ENCODE measurements around the gene ASTE1.

ASTE1 gene

DNA sequence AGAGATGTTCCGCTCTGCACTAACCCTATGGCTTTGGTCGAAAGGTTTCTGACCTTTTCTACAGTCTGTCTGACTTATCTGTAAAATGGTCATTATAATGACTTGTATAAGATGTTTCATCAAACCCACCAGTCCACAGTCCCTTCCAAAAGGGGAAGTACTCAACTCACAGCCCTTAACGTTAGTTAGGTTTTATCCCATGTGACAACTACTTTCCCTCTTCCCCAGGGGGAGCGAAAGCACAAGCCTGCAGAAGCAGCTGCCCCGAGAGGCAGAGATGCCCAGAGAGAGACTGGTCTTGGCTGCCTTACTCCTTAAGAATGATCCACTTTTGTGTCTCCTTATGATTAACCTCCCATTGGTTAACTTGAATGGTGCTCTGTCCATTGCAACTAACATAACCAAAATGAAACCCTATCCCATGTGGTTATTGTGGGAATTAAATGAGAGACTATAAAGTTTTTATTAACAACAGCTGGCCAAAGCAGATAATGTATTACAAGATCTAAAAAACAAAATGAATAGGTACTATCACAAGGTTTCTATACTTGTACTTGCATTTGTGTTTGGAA is 6.4 kb downstream of the ASTE1 start:
- CTCF ChIA-PET = no interaction called here
- no peak overlapping the region for H3K4me3 ChIP-seq (ENCODE audit: low read depth, low read length)
- no peak for TF ChIP-seq SP2 (tag by site-specific recombination; IDR thresholded peaks at IDR 0.05)
- TF ChIP-seq ZNF654 (tag by site-specific recombination; IDR thresholded peaks at IDR 0.05; ENCODE audit: low read depth) = no peak
- peak; percentile 51; the same call in 1 of the 2 replicates for TF ChIP-seq ZNF664 (tag by site-specific recombination; IDR thresholded peaks at IDR 0.05)
- H3K9me3 ChIP-seq (ENCODE audit: control insufficient read depth, insufficient read depth, low read depth, low read length) = no peaks in the 10 kb centered on the region
- POLR2A ChIA-PET = no interaction called here
- peaks cover 5 to 54% of the 10 kb centered on the region in 2 experiments; a peak in 1 of 3 replicates for H3K36me3 ChIP-seq (ENCODE audit: control insufficient read depth in 2 of 2, insufficient read depth in 1 of 2, low read length in 2 of 2)
- H3K4me1 ChIP-seq (ENCODE audit: control insufficient read depth, insufficient read depth, low read length) = no peaks in the 10 kb centered on the region
- no peak overlapping the region for H3K27ac ChIP-seq (ENCODE audit: extremely low read depth, low read depth, low read length)

DNA sequence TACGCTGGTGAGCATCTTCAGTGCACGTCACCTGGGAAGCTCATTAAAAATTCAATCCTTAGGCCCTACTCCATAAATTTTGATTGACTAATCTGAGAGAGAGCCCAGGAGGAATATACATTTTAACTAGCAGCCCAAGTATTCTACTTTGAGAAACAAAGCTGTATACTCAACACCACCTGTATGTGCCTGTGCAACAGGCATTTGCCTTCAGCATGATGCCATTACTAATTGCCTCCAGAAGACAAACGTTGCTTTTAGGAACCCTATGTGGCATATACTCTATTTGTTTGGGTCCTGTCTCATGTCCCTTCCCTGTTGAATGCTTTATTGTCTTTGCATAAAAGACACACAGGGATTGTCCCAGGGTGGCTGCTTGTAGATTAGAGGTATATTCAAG is 7.7 kb downstream of the ASTE1 start:
- TF ChIP-seq ZBTB17 (tag by site-specific recombination; IDR thresholded peaks at IDR 0.05) (no peak), SCRT2 (tag by site-specific recombination; IDR thresholded peaks at IDR 0.05) (peak; percentile 95), SCRT1 (tag by site-specific recombination; IDR thresholded peaks at IDR 0.05; ENCODE audit: borderline replicate concordance) (peak; percentile 81)
- Histone ChIP-seq H3K4me1 (ENCODE audit: control insufficient read depth, insufficient read depth, low read length) (no peaks in the 10 kb centered on the region), H3K9me3 (ENCODE audit: control insufficient read depth, insufficient read depth, low read depth, low read length) (no peaks in the 10 kb centered on the region), H3K36me3 (ENCODE audit: control insufficient read depth in 2 of 2, insufficient read depth in 1 of 2, low read length in 2 of 2) (peaks cover 5 to 58% of the 10 kb centered on the region in 2 experiments; a peak in 1 of 3 replicates), H3K27ac (ENCODE audit: extremely low read depth, low read depth, low read length) (no peak overlapping the region), H3K4me3 (ENCODE audit: low read depth, low read length) (no peak overlapping the region)
- POLR2A ChIA-PET = no interaction called here
- CTCF ChIA-PET = no interaction called here

DNA sequence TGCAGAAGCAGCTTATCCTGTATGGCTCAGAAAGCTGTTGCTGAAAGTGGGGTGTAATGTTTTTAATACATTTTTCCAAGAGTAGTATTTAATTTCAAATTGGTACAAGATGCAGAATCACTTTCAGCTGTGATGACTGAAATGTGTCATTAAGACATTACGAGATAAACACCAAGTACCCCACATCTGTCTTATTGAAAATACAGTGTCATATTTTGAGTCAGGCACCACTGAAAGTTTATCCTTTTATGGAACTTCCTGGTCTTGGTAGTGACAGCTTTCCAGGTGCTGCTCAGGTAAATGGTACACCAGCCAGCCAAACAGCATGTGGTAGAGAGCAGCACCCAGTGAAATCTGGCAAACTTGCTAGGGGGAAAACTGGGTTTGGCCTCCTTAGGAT is 16.9 kb downstream of the ASTE1 start:
- no peak for TF ChIP-seq ZNF423 (tag by site-specific recombination; IDR thresholded peaks at IDR 0.05)
- TF ChIP-seq, protein P1, sequence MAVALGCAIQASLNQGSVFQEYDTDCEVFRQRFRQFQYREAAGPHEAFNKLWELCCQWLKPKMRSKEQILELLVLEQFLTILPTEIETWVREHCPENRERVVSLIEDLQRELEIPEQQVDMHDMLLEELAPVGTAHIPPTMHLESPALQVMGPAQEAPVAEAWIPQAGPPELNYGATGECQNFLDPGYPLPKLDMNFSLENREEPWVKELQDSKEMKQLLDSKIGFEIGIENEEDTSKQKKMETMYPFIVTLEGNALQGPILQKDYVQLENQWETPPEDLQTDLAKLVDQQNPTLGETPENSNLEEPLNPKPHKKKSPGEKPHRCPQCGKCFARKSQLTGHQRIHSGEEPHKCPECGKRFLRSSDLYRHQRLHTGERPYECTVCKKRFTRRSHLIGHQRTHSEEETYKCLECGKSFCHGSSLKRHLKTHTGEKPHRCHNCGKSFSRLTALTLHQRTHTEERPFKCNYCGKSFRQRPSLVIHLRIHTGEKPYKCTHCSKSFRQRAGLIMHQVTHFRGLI (tag by site-specific recombination; IDR thresholded peaks at IDR 0.05) = no peak
- TF ChIP-seq, protein P2, sequence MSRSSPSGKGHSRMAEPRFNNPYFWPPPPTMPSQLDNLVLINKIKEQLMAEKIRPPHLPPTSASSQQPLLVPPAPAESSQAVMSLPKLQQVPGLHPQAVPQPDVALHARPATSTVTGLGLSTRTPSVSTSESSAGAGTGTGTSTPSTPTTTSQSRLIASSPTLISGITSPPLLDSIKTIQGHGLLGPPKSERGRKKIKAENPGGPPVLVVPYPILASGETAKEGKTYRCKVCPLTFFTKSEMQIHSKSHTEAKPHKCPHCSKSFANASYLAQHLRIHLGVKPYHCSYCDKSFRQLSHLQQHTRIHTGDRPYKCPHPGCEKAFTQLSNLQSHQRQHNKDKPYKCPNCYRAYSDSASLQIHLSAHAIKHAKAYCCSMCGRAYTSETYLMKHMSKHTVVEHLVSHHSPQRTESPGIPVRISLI (tag by site-specific recombination; IDR thresholded peaks at IDR 0.05) = no peak
- no peak for TF ChIP-seq ZNF211 (tag by site-specific recombination; IDR thresholded peaks at IDR 0.05; ENCODE audit: low read depth)
- TF ChIP-seq ZBTB17 (tag by site-specific recombination; IDR thresholded peaks at IDR 0.05) = no peak
- TF ChIP-seq ZNF266 (tag by site-specific recombination; IDR thresholded peaks at IDR 0.05; ENCODE audit: low read depth) = no peak
- TF ChIP-seq YY2 (tag by site-specific recombination; IDR thresholded peaks at IDR 0.05) = no peak
- TF ChIP-seq, protein P3, sequence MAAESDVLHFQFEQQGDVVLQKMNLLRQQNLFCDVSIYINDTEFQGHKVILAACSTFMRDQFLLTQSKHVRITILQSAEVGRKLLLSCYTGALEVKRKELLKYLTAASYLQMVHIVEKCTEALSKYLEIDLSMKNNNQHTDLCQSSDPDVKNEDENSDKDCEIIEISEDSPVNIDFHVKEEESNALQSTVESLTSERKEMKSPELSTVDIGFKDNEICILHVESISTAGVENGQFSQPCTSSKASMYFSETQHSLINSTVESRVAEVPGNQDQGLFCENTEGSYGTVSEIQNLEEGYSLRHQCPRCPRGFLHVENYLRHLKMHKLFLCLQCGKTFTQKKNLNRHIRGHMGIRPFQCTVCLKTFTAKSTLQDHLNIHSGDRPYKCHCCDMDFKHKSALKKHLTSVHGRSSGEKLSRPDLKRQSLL (tag by site-specific recombination; IDR thresholded peaks at IDR 0.05) = no peak
- TF ChIP-seq ZBTB21 (tag by site-specific recombination; IDR thresholded peaks at IDR 0.05) = no peak
- TF ChIP-seq ZNF76 (tag by site-specific recombination; IDR thresholded peaks at IDR 0.05; ENCODE audit: borderline replicate concordance, low read depth) = no peak
- no peak for TF ChIP-seq ZNF223 (tag by site-specific recombination; IDR thresholded peaks at IDR 0.05)
- TF ChIP-seq, protein P4, sequence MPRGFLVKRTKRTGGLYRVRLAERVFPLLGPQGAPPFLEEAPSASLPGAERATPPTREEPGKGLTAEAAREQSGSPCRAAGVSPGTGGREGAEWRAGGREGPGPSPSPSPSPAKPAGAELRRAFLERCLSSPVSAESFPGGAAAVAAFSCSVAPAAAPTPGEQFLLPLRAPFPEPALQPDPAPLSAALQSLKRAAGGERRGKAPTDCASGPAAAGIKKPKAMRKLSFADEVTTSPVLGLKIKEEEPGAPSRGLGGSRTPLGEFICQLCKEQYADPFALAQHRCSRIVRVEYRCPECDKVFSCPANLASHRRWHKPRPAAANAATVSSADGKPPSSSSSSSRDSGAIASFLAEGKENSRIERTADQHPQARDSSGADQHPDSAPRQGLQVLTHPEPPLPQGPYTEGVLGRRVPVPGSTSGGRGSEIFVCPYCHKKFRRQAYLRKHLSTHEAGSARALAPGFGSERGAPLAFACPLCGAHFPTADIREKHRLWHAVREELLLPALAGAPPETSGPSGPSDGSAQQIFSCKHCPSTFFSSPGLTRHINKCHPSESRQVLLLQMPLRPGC (tag by site-specific recombination; IDR thresholded peaks at IDR 0.05) = no peak
- no peak for TF ChIP-seq ZNF514 (tag by site-specific recombination; IDR thresholded peaks at IDR 0.05)
- TF ChIP-seq, protein P5, sequence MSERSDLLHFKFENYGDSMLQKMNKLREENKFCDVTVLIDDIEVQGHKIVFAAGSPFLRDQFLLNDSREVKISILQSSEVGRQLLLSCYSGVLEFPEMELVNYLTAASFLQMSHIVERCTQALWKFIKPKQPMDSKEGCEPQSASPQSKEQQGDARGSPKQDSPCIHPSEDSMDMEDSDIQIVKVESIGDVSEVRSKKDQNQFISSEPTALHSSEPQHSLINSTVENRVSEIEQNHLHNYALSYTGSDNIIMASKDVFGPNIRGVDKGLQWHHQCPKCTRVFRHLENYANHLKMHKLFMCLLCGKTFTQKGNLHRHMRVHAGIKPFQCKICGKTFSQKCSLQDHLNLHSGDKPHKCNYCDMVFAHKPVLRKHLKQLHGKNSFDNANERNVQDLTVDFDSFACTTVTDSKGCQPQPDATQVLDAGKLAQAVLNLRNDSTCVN (tag by site-specific recombination; optimal IDR thresholded peaks at IDR 0.05) = no peak
- no peak for TF ChIP-seq MEIS1 (CRISPR knock-in tag; IDR thresholded peaks at IDR 0.05; ENCODE audit: borderline replicate concordance)
- TF ChIP-seq ZNF585B (tag by site-specific recombination; IDR thresholded peaks at IDR 0.05) = no peak
- TF ChIP-seq, protein P6, sequence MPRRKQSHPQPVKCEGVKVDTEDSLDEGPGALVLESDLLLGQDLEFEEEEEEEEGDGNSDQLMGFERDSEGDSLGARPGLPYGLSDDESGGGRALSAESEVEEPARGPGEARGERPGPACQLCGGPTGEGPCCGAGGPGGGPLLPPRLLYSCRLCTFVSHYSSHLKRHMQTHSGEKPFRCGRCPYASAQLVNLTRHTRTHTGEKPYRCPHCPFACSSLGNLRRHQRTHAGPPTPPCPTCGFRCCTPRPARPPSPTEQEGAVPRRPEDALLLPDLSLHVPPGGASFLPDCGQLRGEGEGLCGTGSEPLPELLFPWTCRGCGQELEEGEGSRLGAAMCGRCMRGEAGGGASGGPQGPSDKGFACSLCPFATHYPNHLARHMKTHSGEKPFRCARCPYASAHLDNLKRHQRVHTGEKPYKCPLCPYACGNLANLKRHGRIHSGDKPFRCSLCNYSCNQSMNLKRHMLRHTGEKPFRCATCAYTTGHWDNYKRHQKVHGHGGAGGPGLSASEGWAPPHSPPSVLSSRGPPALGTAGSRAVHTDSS (tag by site-specific recombination; IDR thresholded peaks at IDR 0.05) = no peak
- peaks cover 0 to 59% of the 10 kb centered on the region in 2 experiments; a peak in 2 of 3 replicates for H3K36me3 ChIP-seq (ENCODE audit: control insufficient read depth in 2 of 2, insufficient read depth in 1 of 2, low read length in 2 of 2)
- no peak overlapping the region for H3K27ac ChIP-seq (ENCODE audit: extremely low read depth, low read depth, low read length)
- H3K4me3 ChIP-seq (ENCODE audit: low read depth, low read length) = no peak overlapping the region
- H3K9me3 ChIP-seq (ENCODE audit: control insufficient read depth, insufficient read depth, low read depth, low read length) = no peaks in the 10 kb centered on the region
- no peaks in the 10 kb centered on the region for H3K4me1 ChIP-seq (ENCODE audit: control insufficient read depth, insufficient read depth, low read length)
- ChIA-PET POLR2A (no interaction called here), CTCF (interaction anchor here (0.6 kb wide), 1 partner anchor 354 kb away, joined by 4 read pairs; no protein-coding TSS in a partner anchor)
